ENCODE results near the gene GUCA1A.
"Not testable (repeated sequence)": the region's sequence is repeated elsewhere in the genome, so short reads cannot be mapped to it uniquely, and the experiment has no call there.

Gene GUCA1A

DNA sequence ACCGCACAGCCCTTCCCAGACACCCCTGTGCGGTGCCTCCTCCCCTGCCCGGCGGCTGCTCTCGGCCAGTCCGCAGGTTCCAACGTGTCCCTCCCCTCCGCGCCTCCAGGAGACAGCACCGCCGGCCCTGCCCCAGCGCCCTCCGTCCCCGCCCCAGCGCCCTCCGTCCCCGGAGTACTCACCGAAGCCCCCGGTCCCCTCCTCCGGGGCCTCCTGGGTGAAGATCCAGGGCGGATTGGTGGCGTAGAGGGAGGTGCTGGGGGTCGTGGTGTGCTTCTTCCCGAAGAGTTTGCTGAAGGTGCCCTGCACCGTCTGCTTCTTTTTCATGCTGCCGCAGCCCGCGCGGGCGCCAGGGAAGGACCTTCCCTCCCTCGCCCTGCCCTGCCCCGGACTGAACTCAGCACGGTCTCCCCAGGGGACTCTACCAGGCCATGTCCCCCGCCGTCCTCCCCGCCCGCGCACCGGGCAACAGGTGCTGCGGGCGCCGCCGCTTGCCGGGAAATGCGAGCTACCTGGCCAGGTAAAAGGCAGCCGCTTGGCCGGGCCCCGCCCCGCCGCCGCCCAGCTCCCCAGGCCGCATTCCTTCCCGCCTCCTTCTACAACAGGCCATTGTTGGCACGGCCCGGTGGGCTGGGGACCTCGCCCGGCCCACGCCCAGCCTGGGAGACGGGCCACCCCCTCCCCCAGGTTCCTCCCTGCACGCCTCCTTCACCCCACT lies 30.9 kb upstream of the GUCA1A start, which contains the start of gene C6orf132:
C6orf132 (minus strand) TSS at position 503 of the 718 bp plus-strand sequence; CDS start at position 327, 176 bp downstream.
- Histone ChIP-seq H3K9me3 (ENCODE audit: control insufficient read depth in 1 of 2, low read length in 2 of 2) (no peaks in the 10 kb centered on the region), H3K36me3 (ENCODE audit: control insufficient read depth in 1 of 2, insufficient read depth in 2 of 2, low read length in 2 of 2) (no peaks in the 10 kb centered on the region), H3K27ac (ENCODE audit: low read depth, low read length) (peak within 1 kb of the TSS; percentile 84), H3K4me3 (ENCODE audit: low read depth in 1 of 2, low read length in 2 of 2) (peak within 1 kb of the TSS; percentile 72 to 81), H3K9ac (ENCODE audit: low read depth in 1 of 2, low read length in 2 of 2) (peak within 1 kb of the TSS; percentile 84 to 93), H3K4me1 (ENCODE audit: control insufficient read depth in 1 of 2, insufficient read depth in 2 of 2, low read length in 2 of 2) (peaks cover 28 to 29% of the 10 kb centered on the region in 2 donors), H3K27me3 (ENCODE audit: control insufficient read depth in 1 of 2, insufficient read depth in 2 of 2, low read length in 2 of 2) (peaks cover 0 to 9% of the 10 kb centered on the region in 2 donors)

DNA sequence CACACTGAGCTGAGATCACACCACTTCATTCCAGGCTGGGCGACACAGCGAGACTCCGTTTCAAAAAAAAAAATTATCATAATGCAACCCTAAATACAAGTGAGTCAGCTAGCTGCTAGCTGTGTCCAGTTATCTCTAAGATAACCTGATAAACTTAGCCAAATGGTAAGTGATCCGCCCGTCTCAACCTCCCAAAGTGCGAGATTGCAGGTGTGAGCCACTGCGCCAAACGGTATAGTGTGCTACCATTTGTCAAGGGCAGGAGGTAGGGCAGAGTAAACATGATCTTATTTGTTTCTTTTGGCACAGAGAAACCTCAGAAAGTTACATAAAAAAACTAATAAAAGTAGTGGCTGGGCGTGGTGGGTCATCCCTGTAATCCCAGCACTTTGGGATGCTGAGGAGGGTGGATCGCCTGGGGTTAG lies 26.0 kb upstream of the GUCA1A start:
- Histone ChIP-seq H3K4me3 (ENCODE audit: low read depth in 1 of 2, low read length in 2 of 2) (no peak overlapping the region), H3K4me1 (ENCODE audit: control insufficient read depth in 1 of 2, insufficient read depth in 2 of 2, low read length in 2 of 2) (peaks cover 7 to 16% of the 10 kb centered on the region in 2 donors), H3K36me3 (ENCODE audit: control insufficient read depth in 1 of 2, insufficient read depth in 2 of 2, low read length in 2 of 2) (no peaks in the 10 kb centered on the region), H3K9ac (ENCODE audit: low read depth in 1 of 2, low read length in 2 of 2) (no peak overlapping the region), H3K9me3 (ENCODE audit: control insufficient read depth in 1 of 2, low read length in 2 of 2) (no peaks in the 10 kb centered on the region), H3K27me3 (ENCODE audit: control insufficient read depth in 1 of 2, insufficient read depth in 2 of 2, low read length in 2 of 2) (peaks cover 0 to 9% of the 10 kb centered on the region in 2 donors), H3K27ac (ENCODE audit: low read depth, low read length) (no peak overlapping the region)

DNA sequence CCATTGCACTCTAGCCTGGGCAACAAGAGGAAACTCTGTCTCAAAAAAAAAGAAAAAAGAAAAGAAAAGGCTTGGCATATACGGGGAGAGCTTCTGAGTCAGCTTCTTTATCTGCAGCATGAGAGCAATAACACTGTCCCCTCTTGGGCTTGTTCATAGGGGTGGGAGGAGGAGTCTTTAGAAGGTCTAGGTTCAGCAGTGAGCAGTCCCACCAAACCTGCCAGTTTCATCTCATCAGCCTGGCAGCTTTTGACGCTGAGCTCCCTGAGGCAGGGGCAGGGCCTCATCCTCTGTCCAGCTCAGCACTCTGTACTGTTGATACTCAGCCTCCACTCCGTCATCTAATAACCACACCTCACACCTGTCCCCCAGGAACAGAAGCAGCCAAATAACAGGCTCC lies 25.1 kb upstream of the GUCA1A start:
- H3K4me3 ChIP-seq (ENCODE audit: low read depth in 1 of 2, low read length in 2 of 2) = no peak overlapping the region
- H3K36me3 ChIP-seq (ENCODE audit: control insufficient read depth in 1 of 2, insufficient read depth in 2 of 2, low read length in 2 of 2) = no peaks in the 10 kb centered on the region
- peaks cover 7 to 16% of the 10 kb centered on the region in 2 donors for H3K4me1 ChIP-seq (ENCODE audit: control insufficient read depth in 1 of 2, insufficient read depth in 2 of 2, low read length in 2 of 2)
- H3K9me3 ChIP-seq (ENCODE audit: control insufficient read depth in 1 of 2, low read length in 2 of 2) = no peaks in the 10 kb centered on the region
- H3K9ac ChIP-seq (ENCODE audit: low read depth in 1 of 2, low read length in 2 of 2) = no peak overlapping the region
- H3K27me3 ChIP-seq (ENCODE audit: control insufficient read depth in 1 of 2, insufficient read depth in 2 of 2, low read length in 2 of 2) = peaks cover 0 to 4% of the 10 kb centered on the region in 2 donors
- no peak overlapping the region for H3K27ac ChIP-seq (ENCODE audit: low read depth, low read length)

- H3K36me3 ChIP-seq (ENCODE audit: control insufficient read depth in 1 of 2, insufficient read depth in 2 of 2, low read length in 2 of 2) = no peaks in the 10 kb centered on the region
- no peaks in the 10 kb centered on the region for H3K9me3 ChIP-seq (ENCODE audit: control insufficient read depth in 1 of 2, low read length in 2 of 2)
- H3K9ac ChIP-seq (ENCODE audit: low read depth in 1 of 2, low read length in 2 of 2) = no peak overlapping the region
- peaks cover 7 to 24% of the 10 kb centered on the region in 2 donors for H3K4me1 ChIP-seq (ENCODE audit: control insufficient read depth in 1 of 2, insufficient read depth in 2 of 2, low read length in 2 of 2)
- no peak overlapping the region for H3K4me3 ChIP-seq (ENCODE audit: low read depth in 1 of 2, low read length in 2 of 2)
- no peaks in the 10 kb centered on the region for H3K27me3 ChIP-seq (ENCODE audit: control insufficient read depth in 1 of 2, insufficient read depth in 2 of 2, low read length in 2 of 2)
- H3K27ac ChIP-seq (ENCODE audit: low read depth, low read length) = no peak overlapping the region
Observed at GRCh38 chr6:42150254-42150653, 22.9 kb upstream of the GUCA1A start.

- no peaks in the 10 kb centered on the region for H3K9me3 ChIP-seq (ENCODE audit: control insufficient read depth in 1 of 2, low read length in 2 of 2)
- H3K4me3 ChIP-seq (ENCODE audit: low read depth in 1 of 2, low read length in 2 of 2) = no peak overlapping the region
- H3K27me3 ChIP-seq (ENCODE audit: control insufficient read depth in 1 of 2, insufficient read depth in 2 of 2, low read length in 2 of 2) = no peaks in the 10 kb centered on the region
- peaks cover 7 to 22% of the 10 kb centered on the region in 2 donors for H3K4me1 ChIP-seq (ENCODE audit: control insufficient read depth in 1 of 2, insufficient read depth in 2 of 2, low read length in 2 of 2)
- no peaks in the 10 kb centered on the region for H3K36me3 ChIP-seq (ENCODE audit: control insufficient read depth in 1 of 2, insufficient read depth in 2 of 2, low read length in 2 of 2)
- no peak overlapping the region for H3K27ac ChIP-seq (ENCODE audit: low read depth, low read length)
- H3K9ac ChIP-seq (ENCODE audit: low read depth in 1 of 2, low read length in 2 of 2) = no peak overlapping the region
Observed at GRCh38 chr6:42152024-42152423, 21.1 kb upstream of the GUCA1A start.

DNA sequence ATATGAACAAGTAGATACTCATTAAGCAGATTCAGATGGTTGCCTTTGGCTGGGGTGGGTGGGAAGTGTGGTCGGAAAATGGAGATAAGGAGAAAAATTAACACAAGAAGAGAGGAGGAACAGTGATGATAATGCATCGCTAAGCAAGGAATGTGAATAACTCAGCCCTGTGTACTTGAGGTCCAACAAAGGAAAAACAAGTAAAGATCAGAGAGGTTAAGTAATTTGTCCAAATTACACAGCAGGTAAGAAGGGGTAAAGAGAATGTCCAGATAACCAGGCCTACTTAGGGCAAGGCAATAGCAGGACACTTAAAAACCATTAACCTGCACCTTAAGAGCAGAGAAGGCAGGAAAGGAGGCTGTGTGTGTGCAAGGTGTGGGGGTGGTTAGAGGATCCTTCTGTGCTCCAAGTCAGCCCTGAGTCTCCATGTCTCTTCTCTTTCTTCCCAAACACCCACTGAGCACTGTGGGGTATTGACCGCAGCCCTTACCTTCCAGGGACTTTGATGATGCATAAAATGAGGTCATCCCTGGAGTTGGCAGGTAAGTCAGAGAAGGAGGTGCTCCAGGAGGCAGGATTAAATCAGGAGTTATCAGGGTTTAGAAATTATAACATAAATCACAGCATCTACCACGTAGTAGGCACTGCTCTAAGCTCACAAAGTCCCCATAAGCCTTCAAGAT lies 20.5 kb upstream of the GUCA1A start:
- peaks cover 7 to 19% of the 10 kb centered on the region in 2 donors for H3K4me1 ChIP-seq (ENCODE audit: control insufficient read depth in 1 of 2, insufficient read depth in 2 of 2, low read length in 2 of 2)
- not testable (repeated sequence) for H3K36me3 ChIP-seq (ENCODE audit: control insufficient read depth in 1 of 2, insufficient read depth in 2 of 2, low read length in 2 of 2); H3K27ac ChIP-seq (ENCODE audit: low read depth, low read length); H3K4me3 ChIP-seq (ENCODE audit: low read depth in 1 of 2, low read length in 2 of 2); H3K9ac ChIP-seq (ENCODE audit: low read depth in 1 of 2, low read length in 2 of 2); H3K27me3 ChIP-seq (ENCODE audit: control insufficient read depth in 1 of 2, insufficient read depth in 2 of 2, low read length in 2 of 2); H3K9me3 ChIP-seq (ENCODE audit: control insufficient read depth in 1 of 2, low read length in 2 of 2)

- Histone ChIP-seq H3K4me3 (ENCODE audit: low read depth in 1 of 2, low read length in 2 of 2) (no peak overlapping the region), H3K36me3 (ENCODE audit: control insufficient read depth in 1 of 2, insufficient read depth in 2 of 2, low read length in 2 of 2) (no peaks in the 10 kb centered on the region), H3K9me3 (ENCODE audit: control insufficient read depth in 1 of 2, low read length in 2 of 2) (no peaks in the 10 kb centered on the region), H3K27me3 (ENCODE audit: control insufficient read depth in 1 of 2, insufficient read depth in 2 of 2, low read length in 2 of 2) (no peaks in the 10 kb centered on the region), H3K27ac (ENCODE audit: low read depth, low read length) (no peak overlapping the region), H3K9ac (ENCODE audit: low read depth in 1 of 2, low read length in 2 of 2) (no peak overlapping the region), H3K4me1 (ENCODE audit: control insufficient read depth in 1 of 2, insufficient read depth in 2 of 2, low read length in 2 of 2) (peaks cover 7 to 14% of the 10 kb centered on the region in 2 donors)
Observed at GRCh38 chr6:42153921-42154320, 19.2 kb upstream of the GUCA1A start.

DNA sequence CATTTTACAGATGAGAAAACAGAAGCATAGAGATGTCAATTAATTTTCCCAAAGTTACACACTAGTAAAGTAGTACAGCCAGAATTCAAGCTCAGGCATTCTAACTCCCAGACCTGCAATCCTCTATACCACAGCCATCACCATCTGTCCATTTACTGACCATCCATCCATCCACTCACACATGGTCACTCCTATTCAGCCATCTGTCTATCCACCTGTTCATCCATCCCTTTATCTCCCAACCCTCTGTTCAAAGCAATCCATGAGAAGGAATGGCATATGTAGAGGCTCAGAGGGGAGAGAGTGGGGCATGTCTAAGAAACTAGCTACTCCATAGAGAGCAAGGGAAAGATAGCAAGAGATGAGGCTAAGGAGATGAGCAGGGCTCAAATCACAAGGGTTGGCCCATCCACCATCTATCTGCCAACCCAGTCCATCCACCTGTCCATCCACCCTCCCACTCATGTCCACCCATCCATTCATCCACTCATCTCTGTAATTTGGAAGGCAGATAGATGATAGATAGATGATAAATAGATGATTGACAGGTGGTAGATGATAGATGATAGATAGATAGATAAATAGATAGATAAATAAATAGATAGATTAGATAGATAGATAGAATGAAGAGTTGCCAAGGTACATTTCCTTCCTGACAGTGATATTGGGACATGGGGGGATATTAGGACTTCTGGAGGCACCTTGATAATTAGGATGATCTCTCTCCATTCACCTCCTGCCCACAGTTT lies 18.5 kb upstream of the GUCA1A start:
- H3K9ac ChIP-seq (ENCODE audit: low read depth in 1 of 2, low read length in 2 of 2) = no peak overlapping the region
- no peak overlapping the region for H3K27ac ChIP-seq (ENCODE audit: low read depth, low read length)
- no peak overlapping the region for H3K4me3 ChIP-seq (ENCODE audit: low read depth in 1 of 2, low read length in 2 of 2)
- H3K4me1 ChIP-seq (ENCODE audit: control insufficient read depth in 1 of 2, insufficient read depth in 2 of 2, low read length in 2 of 2) = peaks cover 4 to 17% of the 10 kb centered on the region in 2 donors
- no peaks in the 10 kb centered on the region for H3K27me3 ChIP-seq (ENCODE audit: control insufficient read depth in 1 of 2, insufficient read depth in 2 of 2, low read length in 2 of 2)
- no peaks in the 10 kb centered on the region for H3K36me3 ChIP-seq (ENCODE audit: control insufficient read depth in 1 of 2, insufficient read depth in 2 of 2, low read length in 2 of 2)
- H3K9me3 ChIP-seq (ENCODE audit: control insufficient read depth in 1 of 2, low read length in 2 of 2) = no peaks in the 10 kb centered on the region

GRCh38 chr6:42155293-42155692 lies 17.9 kb upstream of the GUCA1A start:
- no peaks in the 10 kb centered on the region for H3K9me3 ChIP-seq (ENCODE audit: control insufficient read depth in 1 of 2, low read length in 2 of 2)
- H3K4me3 ChIP-seq (ENCODE audit: low read depth in 1 of 2, low read length in 2 of 2) = no peak overlapping the region
- peaks cover 4 to 16% of the 10 kb centered on the region in 2 donors for H3K4me1 ChIP-seq (ENCODE audit: control insufficient read depth in 1 of 2, insufficient read depth in 2 of 2, low read length in 2 of 2)
- no peak overlapping the region for H3K27ac ChIP-seq (ENCODE audit: low read depth, low read length)
- no peak overlapping the region for H3K9ac ChIP-seq (ENCODE audit: low read depth in 1 of 2, low read length in 2 of 2)
- no peaks in the 10 kb centered on the region for H3K36me3 ChIP-seq (ENCODE audit: control insufficient read depth in 1 of 2, insufficient read depth in 2 of 2, low read length in 2 of 2)
- H3K27me3 ChIP-seq (ENCODE audit: control insufficient read depth in 1 of 2, insufficient read depth in 2 of 2, low read length in 2 of 2) = no peaks in the 10 kb centered on the region

DNA sequence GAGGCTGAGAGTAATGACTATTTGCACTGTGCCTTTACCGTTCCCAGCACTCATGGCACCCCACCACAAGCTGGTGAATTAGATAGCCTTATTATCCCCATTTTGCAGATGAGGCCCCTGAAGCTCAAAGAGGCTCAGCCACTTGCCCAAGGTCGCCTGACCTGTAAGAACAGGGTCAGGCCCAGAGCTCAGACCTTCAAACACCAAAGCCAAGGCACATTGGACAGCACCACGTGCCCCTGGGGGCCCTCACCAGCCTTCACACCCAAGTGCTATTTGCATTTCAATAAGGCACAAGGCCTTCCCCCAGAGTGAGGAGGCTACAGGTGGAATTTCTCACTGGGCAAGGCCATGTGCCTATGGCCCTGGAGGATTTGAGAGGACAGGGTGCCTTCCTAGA lies 16.5 kb upstream of the GUCA1A start:
- Histone ChIP-seq H3K36me3 (ENCODE audit: control insufficient read depth in 1 of 2, insufficient read depth in 2 of 2, low read length in 2 of 2) (no peaks in the 10 kb centered on the region), H3K9me3 (ENCODE audit: control insufficient read depth in 1 of 2, low read length in 2 of 2) (no peaks in the 10 kb centered on the region), H3K4me1 (ENCODE audit: control insufficient read depth in 1 of 2, insufficient read depth in 2 of 2, low read length in 2 of 2) (peaks cover 0 to 16% of the 10 kb centered on the region in 2 donors), H3K27ac (ENCODE audit: low read depth, low read length) (no peak overlapping the region), H3K4me3 (ENCODE audit: low read depth in 1 of 2, low read length in 2 of 2) (no peak overlapping the region), H3K9ac (ENCODE audit: low read depth in 1 of 2, low read length in 2 of 2) (no peak overlapping the region), H3K27me3 (ENCODE audit: control insufficient read depth in 1 of 2, insufficient read depth in 2 of 2, low read length in 2 of 2) (no peaks in the 10 kb centered on the region)
